Neural cell (in vitro differentiated cells): Measurements from ENCODE around the gene SLC44A5. TPM values are rescaled to one million over a fixed set of nuclear protein-coding genes. Genes with fewer than 3 reads are reported as not detected.

Experiments
- H2AFZ ChIP-seq: fragments of 200-600, 300-800 bp; sonication (generic), shearing (Covaris generic); 2 replicates; pipeline ENCODE4 v1.6.0; 2014; ENCODE audit warnings: low read depth, mild to moderate bottlenecking, antibody characterized with exemption, low read length, moderate library complexity
- H3F3A ChIP-seq: fragments of 200-600 bp; shearing (Covaris generic); 2 replicates; pipeline ENCODE4 v1.6.1; 2016; ENCODE audit warnings: mild to moderate bottlenecking, moderate library complexity, mixed read lengths, antibody characterized with exemption, low read length; ENCODE audit not compliant: insufficient read depth, poor library complexity, severe bottlenecking
- H3K27ac ChIP-seq: fragments of 200-600, 300-800 bp; sonication (generic), shearing (Covaris generic); 2 replicates; pipeline ENCODE4 v1.5.1; 2014; ENCODE audit warnings: mild to moderate bottlenecking, low read length, moderate library complexity
- H3K27me3 ChIP-seq: fragments of 300-800, 200-600 bp; sonication (generic), shearing (Covaris generic); 2 replicates; pipeline ENCODE4 v1.6.0; 2014; ENCODE audit warnings: mild to moderate bottlenecking, low read depth, low read length, moderate library complexity; ENCODE audit not compliant: insufficient read depth
- H3K36me3 ChIP-seq: fragments of 300-800, 200-600 bp; sonication (generic), shearing (Covaris generic); 2 replicates; pipeline ENCODE4 v1.5.1; 2014; ENCODE audit warnings: mild to moderate bottlenecking, antibody characterized with exemption, low read length, moderate library complexity; ENCODE audit not compliant: insufficient read depth
- H3K4me2 ChIP-seq: fragments of 300-800, 200-600 bp; sonication (generic), shearing (Covaris generic); 2 replicates; pipeline ENCODE4 v1.6.0; 2014; ENCODE audit warnings: mild to moderate bottlenecking, low read length
- H3K4me3 ChIP-seq: fragments of 300-800, 200-600 bp; sonication (generic), shearing (Covaris generic); 2 replicates; pipeline ENCODE4 v1.5.1; 2014; ENCODE audit warnings: mild to moderate bottlenecking, low read length, moderate library complexity
- H3K79me2 ChIP-seq: fragments of 200-600 bp; shearing (Covaris generic); replicated peaks from 2 replicates; pipeline ENCODE4 v1.6.0; 2014; ENCODE audit warnings: mild to moderate bottlenecking, low read length, moderate library complexity; ENCODE audit not compliant: insufficient read depth
- H3K9ac ChIP-seq: fragments of 300-800, 200-600 bp; sonication (generic), shearing (Covaris generic); 2 replicates; pipeline ENCODE4 v1.6.1; 2016; ENCODE audit warnings: mild to moderate bottlenecking, low read length, mixed read lengths
- H3K9me2 ChIP-seq: fragments of 200-600 bp; shearing (Covaris generic); 2 replicates; pipeline ENCODE4 v1.6.1; 2016; ENCODE audit warnings: mild to moderate bottlenecking, low read length, mixed read lengths; ENCODE audit not compliant: insufficient read depth
- H3K9me3 ChIP-seq: fragments of 200-600, 300-800 bp; sonication (generic), shearing (Covaris generic); 2 replicates; pipeline ENCODE4 v1.6.1; 2016; ENCODE audit warnings: mild to moderate bottlenecking, mixed run types, low read length, moderate library complexity, mixed read lengths
- H4K20me1 ChIP-seq: fragments of 200-600 bp; shearing (Covaris generic); 2 replicates; pipeline ENCODE4 v1.6.1; 2016; ENCODE audit warnings: mild to moderate bottlenecking, mixed run types; ENCODE audit not compliant: insufficient read depth
- CTCF ChIP-seq: fragments of 450-650 bp; IDR thresholded peaks from 2 replicates; pipeline ENCODE4 v1.5.1; 2014; ENCODE audit warnings: antibody characterized with exemption, mild to moderate bottlenecking, moderate library complexity; ENCODE audit not compliant: poor library complexity, severe bottlenecking
- EP300 ChIP-seq: fragments of 450-650 bp; conservative IDR thresholded peaks from 2 replicates; pipeline ENCODE4 v1.6.1; 2014; ENCODE audit warnings: antibody characterized with exemption, mild to moderate bottlenecking, moderate library complexity; ENCODE audit not compliant: poor library complexity, severe bottlenecking
- MXI1 ChIP-seq: fragments of 450-650 bp; conservative IDR thresholded peaks from 2 replicates; pipeline ENCODE4 v1.6.1; 2014; ENCODE audit warnings: antibody characterized with exemption, mild to moderate bottlenecking; ENCODE audit not compliant: poor library complexity, severe bottlenecking
- POLR2AphosphoS5 ChIP-seq: IDR thresholded peaks from 2 replicates; pipeline ENCODE4 v1.6.1; 2012
- RAD21 ChIP-seq: fragments of 450-650 bp; conservative IDR thresholded peaks from 2 replicates; pipeline ENCODE4 v1.6.1; 2014; ENCODE audit warnings: antibody characterized with exemption, mild to moderate bottlenecking, moderate library complexity
- REST ChIP-seq: IDR thresholded peaks from 2 replicates; pipeline ENCODE4 v1.6.1; 2012; ENCODE audit warnings: borderline replicate concordance
- SMC3 ChIP-seq: fragments of 450-650 bp; conservative IDR thresholded peaks from 2 replicates; pipeline ENCODE4 v1.6.1; 2014; ENCODE audit warnings: antibody characterized with exemption, mild to moderate bottlenecking, moderate library complexity; ENCODE audit not compliant: poor library complexity
- TAF1 ChIP-seq: IDR thresholded peaks from 2 replicates; pipeline ENCODE4 v1.6.1; 2012; ENCODE audit warnings: low read depth
- polyA plus RNA-seq: library from polyadenylated mRNA; depleted of rRNA; stranded (reverse); fragments of >200 nt; gene quantifications from 2 replicates; pipeline ENCODE4 v1.2.3, GENCODE V29; 2014

Gene SLC44A5
- polyA plus RNA-seq, 1 donor from 2014 or later = 53.0 TPM

- Histone ChIP-seq H3K9ac (no peak overlapping the region), H3K4me2 (peak overlapping the region; percentile 49), H2AFZ (no peak overlapping the region), H3K9me2 (no peaks in the 10 kb centered on the region), H3K9me3 (no peaks in the 10 kb centered on the region), H3K36me3 (no peaks in the 10 kb centered on the region), H3K27me3 (no peaks in the 10 kb centered on the region), H3K79me2 (no peaks in the 10 kb centered on the region), H3K4me3 (peak overlapping the region; percentile 3), H3K27ac (peak overlapping the region; percentile 29), H4K20me1 (no peaks in the 10 kb centered on the region), H3F3A (no peaks in the 10 kb centered on the region)
- TF ChIP-seq POLR2AphosphoS5 (peak; percentile 96), MXI1 (no peak), CTCF (no peak), EP300 (peak; percentile 84), SMC3 (no peak), REST (no peak), TAF1 (no peak)
Measured at GRCh38 chr1:75431843-75432242, 179.1 kb downstream of the SLC44A5 start.

DNA sequence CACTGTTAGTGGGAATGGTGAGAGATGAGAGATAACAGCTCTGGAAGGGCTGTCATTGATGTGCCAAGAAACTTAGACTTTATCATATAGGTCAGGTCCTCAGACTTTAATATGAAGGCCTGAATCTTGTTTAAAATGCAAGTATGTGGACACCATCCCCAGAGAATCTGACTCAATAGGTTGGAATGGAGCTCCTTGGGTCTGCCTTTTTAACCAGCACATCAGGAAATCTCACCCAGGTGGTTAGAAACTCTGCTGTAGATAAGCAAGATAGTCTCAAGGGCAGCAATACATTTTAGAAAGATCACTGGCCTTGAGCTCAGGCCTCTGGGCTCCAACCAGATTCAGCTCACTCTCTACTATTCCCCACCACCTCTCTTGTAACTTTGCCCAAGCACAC lies 180.4 kb downstream of the SLC44A5 start:
- no peaks in the 10 kb centered on the region for H3K9me2 ChIP-seq
- H3K27ac ChIP-seq = no peak overlapping the region
- H3K4me2 ChIP-seq = no peak overlapping the region
- no peaks in the 10 kb centered on the region for H3F3A ChIP-seq
- no peaks in the 10 kb centered on the region for H3K79me2 ChIP-seq
- TF ChIP-seq RAD21 (no peak), SMC3 (no peak), POLR2AphosphoS5 (no peak), CTCF (no peak)
- no peak overlapping the region for H3K9ac ChIP-seq
- H3K36me3 ChIP-seq = no peaks in the 10 kb centered on the region
- no peaks in the 10 kb centered on the region for H3K27me3 ChIP-seq
- H3K4me3 ChIP-seq = no peak overlapping the region
- H3K9me3 ChIP-seq = no peaks in the 10 kb centered on the region
- H4K20me1 ChIP-seq = no peaks in the 10 kb centered on the region
- H2AFZ ChIP-seq = no peak overlapping the region
